ENCODE measurements around the gene SESN1. TPM values are rescaled to one million over a fixed set of nuclear protein-coding genes. Genes with fewer than 3 reads are reported as not detected.

Gene SESN1
- total RNA-seq, 6 experiments from 2014 or later, result 8.7 to 17.1 (median 11.9) TPM

GRCh38 chr6:109021870-109022269 lies 72.8 kb downstream of the SESN1 start:
- TF ChIP-seq CTCF (IDR thresholded peaks at IDR 0.05) (no peak), POLR2A (IDR thresholded peaks at IDR 0.05) (no peak)
- Histone ChIP-seq H3K36me3 (no peaks in the 10 kb centered on the region), H3K27ac (no peak overlapping the region), H3K27me3 (no peaks in the 10 kb centered on the region), H3K4me3 (no peak overlapping the region), H3K4me1 (no peaks in the 10 kb centered on the region), H3K9me3 (no peaks in the 10 kb centered on the region)
- no peak for DNase-seq
- ATAC-seq, result no peak
- 91% methylated on average over 1 of the region's 1 CpG for WGBS (ENCODE audit: insufficient coverage, low coverage, low lambda C conversion rate, missing lambda C conversion rate)
- intact Hi-C loops (cut with DNase I), result no loop called here

GRCh38 chr6:109019911-109020310 lies 74.7 kb downstream of the SESN1 start:
- Histone ChIP-seq H3K9me3 (no peaks in the 10 kb centered on the region), H3K27me3 (no peaks in the 10 kb centered on the region), H3K36me3 (no peaks in the 10 kb centered on the region), H3K4me1 (no peaks in the 10 kb centered on the region), H3K27ac (no peak overlapping the region), H3K4me3 (no peak overlapping the region)
- TF ChIP-seq POLR2A (IDR thresholded peaks at IDR 0.05) (no peak), CTCF (IDR thresholded peaks at IDR 0.05) (no peak)
- DNase-seq, result no peak
- 44% methylated on average over 1 of the region's 1 CpG for WGBS (ENCODE audit: insufficient coverage, low coverage, low lambda C conversion rate, missing lambda C conversion rate)
- no peak for ATAC-seq
- intact Hi-C loops (cut with DNase I), result no loop called here

DNA sequence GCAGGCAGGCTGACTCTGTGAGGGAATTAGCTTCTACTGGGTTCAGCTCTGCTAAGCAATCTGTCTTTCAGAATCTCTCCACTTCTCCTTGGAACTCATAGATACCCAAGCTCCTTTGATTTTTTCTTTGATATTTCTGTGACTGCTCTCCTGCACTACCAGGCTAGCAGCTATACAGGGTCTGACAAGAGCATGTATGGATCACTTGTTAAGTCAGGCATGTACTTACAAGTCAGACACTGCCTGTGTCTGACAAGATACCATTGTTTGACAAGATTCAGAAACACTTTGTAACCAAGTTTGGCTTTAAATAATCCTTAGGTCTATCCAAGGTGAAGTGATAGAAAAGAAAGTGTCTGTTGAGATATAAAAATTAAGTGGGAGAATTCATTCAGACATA lies 79.5 kb downstream of the SESN1 start:
- Histone ChIP-seq H3K27me3 (no peaks in the 10 kb centered on the region), H3K4me1 (peaks cover 0 to 11% (median 5%) of the 10 kb centered on the region in 4 donors), H3K27ac (no peak overlapping the region), H3K36me3 (no peaks in the 10 kb centered on the region), H3K4me3 (no peak overlapping the region), H3K9me3 (no peaks in the 10 kb centered on the region)
- intact Hi-C loops (cut with DNase I), result no loop called here
- no peak for DNase-seq
- no peak for TF ChIP-seq CTCF (IDR thresholded peaks at IDR 0.05)
- no peak for TF ChIP-seq POLR2A (IDR thresholded peaks at IDR 0.05)
- no peak for ATAC-seq

DNA sequence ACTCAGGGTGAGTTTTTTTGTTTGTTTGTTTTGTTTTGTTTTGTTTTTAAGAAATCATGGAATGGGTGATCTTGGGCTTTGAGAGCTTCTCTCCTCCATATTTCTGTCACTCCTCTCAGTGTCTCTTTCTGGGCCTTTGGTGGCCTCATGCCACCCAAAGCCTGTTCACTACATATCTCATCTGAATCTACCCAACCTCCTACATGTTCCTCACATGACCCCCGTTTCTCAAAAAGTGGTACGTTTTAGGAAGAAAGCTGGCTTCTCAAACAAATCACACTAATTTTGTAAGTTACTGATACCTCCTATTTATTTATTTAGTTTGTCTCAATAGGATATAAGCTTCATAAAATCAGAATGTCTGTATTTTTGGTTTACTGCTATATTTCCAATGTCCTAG lies 80.0 kb downstream of the SESN1 start:
- no peaks in the 10 kb centered on the region for H3K9me3 ChIP-seq
- no peak overlapping the region for H3K4me3 ChIP-seq
- intact Hi-C loops (cut with DNase I), result no loop called here
- TF ChIP-seq POLR2A (IDR thresholded peaks at IDR 0.05), result no peak
- TF ChIP-seq CTCF (IDR thresholded peaks at IDR 0.05), result no peak
- H3K36me3 ChIP-seq, result no peaks in the 10 kb centered on the region
- peak overlapping the region in 1 of 3 donors; percentile 33 for H3K27ac ChIP-seq
- H3K27me3 ChIP-seq, result no peaks in the 10 kb centered on the region
- DNase-seq, result no peak
- H3K4me1 ChIP-seq, result peaks cover 0 to 11% (median 5%) of the 10 kb centered on the region in 4 donors
- ATAC-seq, result no peak
- WGBS (ENCODE audit: insufficient coverage, low coverage, low lambda C conversion rate, missing lambda C conversion rate), result 75% methylated on average over 2 of the region's 2 CpGs

- H3K9me3 ChIP-seq, result no peaks in the 10 kb centered on the region
- no peak for TF ChIP-seq POLR2A (IDR thresholded peaks at IDR 0.05)
- TF ChIP-seq CTCF (IDR thresholded peaks at IDR 0.05), result no peak
- WGBS (ENCODE audit: insufficient coverage, low coverage, low lambda C conversion rate, missing lambda C conversion rate), result 6% methylated on average over 2 of the region's 2 CpGs
- peak overlapping the region; percentile 33 to 37 (median 33) for H3K27ac ChIP-seq
- H3K27me3 ChIP-seq, result no peaks in the 10 kb centered on the region
- no peaks in the 10 kb centered on the region for H3K36me3 ChIP-seq
- ATAC-seq (no peak), DNase-seq (no peak)
- H3K4me3 ChIP-seq, result no peak overlapping the region
- intact Hi-C loops (cut with DNase I), result no loop called here
- H3K4me1 ChIP-seq, result peaks cover 0 to 11% (median 5%) of the 10 kb centered on the region in 4 donors
Measured at GRCh38 chr6:109013656-109014305, 80.9 kb downstream of the SESN1 start.

All from right lobe of liver (tissue), 6 donors.